NCI-H1694 treated with DMSO at 0.1 percent for 48 hours (cell line): ENCODE data around the gene CAMTA1.

Experiments
- DNase-seq: peaks from one replicate; lab custom pipeline; 2025; lab: John Stamatoyannopoulos, UW

The CAMTA1 gene

DNA sequence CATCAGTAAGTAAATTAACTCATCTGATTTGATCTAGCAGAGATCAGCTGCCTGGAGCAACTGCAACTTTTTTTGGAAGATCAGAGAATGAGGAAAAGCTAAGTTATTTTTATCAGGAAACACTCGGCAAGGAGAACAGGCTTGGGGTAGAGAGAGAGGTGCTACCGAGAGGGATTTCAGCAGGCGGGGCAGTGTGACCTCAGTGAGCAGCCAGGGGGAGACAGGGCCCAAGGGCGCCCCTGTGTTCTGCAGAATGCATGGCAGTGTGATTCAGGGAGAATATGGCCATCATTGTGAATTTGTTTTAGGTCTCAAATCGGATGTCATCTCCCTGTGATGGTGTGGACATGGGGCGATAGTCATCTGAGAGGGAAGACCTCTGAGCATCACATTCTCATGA is 501.8 kb downstream of the CAMTA1 start:
- no peak for DNase-seq

DNA sequence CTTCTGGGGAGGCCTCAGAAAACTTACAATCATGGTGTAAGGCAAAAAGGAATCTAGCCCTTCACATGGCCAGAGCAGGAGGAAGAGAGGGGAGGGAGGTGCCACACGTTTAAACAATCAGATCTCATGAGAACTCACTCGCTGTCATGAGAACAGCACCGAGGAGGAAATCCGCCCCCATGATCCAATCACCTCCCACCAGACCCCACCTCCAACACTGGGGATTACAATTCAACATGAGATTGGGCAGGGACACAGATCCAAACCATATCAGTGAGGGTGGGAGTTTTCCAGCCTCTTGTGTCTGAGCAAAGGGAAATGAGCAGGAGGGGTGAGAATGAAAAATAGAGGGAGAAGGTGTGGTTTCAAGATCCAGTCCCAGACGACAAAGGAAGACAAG is 503.7 kb downstream of the CAMTA1 start:
- DNase-seq: no peak

DNA sequence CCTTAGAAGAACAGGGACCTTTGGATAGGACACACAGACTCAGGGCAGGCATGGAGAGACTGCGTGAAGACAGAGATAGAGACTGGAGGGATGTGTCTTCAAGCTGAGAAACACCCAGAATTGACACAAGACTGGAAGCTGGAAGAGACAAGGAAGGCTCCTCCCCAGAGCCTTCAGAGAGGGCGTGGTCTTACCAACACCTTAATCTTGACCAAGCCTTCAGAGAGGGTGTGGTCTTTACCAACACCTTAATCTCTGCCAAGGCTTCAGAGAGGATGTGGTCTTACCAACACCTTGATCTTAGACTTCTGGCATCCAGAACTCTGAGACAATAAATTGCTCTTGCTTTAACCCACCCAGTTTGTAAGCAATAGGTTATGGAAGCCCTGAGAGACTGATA is 504.4 kb downstream of the CAMTA1 start:
- no peak for DNase-seq

DNA sequence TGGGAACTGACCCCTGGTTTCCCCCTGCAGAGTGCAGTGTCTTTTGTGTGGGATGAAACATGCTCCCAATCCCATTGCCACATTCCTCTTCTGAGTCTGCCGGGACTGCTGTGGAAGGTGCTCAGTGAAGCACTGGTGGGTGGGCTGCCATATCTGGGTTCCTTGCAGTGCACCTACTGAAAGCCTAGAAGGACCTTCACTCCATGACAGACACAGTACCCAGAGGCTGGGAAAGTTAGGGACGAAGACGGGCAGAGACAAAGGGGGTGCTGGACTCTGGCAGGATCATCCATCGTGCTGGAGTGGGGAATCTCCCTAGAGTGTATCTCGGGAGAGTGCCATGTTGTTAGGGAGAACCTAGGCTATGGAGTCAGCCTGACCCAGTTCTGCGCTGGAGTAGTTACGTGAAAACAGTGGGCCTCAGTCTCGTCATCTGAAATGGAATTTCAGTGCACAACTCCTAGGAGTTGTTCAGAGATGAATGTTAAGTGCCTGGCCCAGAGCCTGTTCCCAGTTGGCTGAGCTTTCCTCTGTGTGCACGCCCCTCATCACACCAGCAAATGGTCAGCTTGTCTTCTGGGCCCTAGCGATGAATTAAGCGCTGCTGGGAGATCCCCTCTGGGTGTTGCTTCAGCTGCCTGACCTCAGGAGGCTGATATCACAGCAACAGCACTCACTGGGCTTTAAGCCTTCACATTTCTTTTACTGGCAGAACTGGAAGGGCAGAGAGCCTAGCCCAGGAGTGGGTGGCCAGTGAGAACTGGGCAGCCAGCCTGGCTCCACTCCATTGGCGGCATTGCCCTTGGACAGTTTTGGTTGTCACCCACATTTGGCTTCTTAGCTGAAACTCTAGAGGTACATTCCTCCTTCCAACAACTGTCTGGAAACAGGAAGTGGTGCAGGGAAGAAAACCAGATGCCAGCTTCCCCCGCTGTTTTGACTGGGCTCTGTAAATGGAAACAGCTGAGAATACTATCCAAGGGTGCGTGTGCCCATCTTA is 506.0 kb downstream of the CAMTA1 start:
- no peak for DNase-seq

DNA sequence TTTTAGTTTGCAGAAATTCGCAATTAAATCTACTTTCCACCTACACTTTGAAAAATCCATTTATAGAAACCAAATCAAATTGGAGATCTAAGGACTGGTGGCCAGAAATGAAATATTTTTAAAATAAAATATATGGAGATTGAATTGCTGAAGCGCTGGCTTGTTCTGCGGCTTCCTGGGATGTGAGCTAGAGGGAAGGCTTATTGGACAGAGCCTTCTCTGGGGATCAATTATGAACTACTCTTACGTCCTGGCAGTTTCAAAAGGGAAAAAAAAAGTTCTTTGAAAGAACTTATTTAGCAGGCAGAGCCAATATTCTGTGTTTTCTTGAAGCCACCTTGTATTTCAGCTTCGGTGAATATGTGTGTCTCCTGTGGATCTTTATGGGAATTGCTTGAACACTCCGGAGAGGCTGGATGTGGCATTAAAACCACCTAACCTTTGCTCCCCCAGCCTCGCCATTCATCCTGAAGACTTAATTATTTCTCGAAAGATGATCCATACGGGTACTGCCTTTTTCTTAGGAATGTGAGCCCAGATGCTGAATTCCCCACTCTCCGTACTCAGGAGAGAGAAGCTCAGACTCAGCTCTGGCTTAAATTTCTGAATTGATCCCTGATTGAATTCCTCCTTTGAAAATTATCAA is 506.9 kb downstream of the CAMTA1 start:
- DNase-seq: no peak

DNA sequence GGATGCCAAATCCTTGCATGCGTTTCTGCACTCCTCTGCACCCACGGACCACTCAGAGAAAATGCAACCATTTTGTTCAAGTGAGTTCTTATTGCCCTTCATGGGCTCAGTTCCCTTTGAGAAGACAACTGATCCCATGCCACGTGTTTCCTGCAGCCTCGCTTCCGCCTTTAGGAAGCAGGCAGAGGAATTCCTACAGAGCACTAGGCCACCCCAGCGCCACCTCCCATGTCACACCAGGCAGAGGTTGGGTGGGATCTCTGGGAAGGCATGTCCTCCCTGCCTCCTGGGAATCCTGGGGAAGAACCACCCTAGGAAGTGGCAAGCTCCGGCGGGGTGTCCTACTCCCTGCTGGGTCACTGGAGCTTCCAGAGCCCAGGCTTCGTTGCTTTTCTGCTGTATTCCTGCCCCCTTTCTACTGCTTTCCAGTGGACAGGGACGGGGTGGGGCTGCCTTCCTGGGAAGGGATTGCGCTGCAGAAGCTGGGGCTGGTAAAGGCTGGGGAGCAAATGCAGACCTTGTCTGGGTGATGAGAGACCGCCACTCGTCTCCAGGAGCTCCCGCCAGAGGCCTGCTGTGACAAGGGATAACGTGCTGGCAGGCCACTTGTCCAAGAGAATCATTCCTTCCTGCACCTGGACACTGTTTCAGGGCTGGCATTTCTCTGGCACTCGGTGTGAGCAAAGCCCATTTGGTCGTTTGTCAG is 507.6 kb downstream of the CAMTA1 start:
- DNase-seq: no peak

DNA sequence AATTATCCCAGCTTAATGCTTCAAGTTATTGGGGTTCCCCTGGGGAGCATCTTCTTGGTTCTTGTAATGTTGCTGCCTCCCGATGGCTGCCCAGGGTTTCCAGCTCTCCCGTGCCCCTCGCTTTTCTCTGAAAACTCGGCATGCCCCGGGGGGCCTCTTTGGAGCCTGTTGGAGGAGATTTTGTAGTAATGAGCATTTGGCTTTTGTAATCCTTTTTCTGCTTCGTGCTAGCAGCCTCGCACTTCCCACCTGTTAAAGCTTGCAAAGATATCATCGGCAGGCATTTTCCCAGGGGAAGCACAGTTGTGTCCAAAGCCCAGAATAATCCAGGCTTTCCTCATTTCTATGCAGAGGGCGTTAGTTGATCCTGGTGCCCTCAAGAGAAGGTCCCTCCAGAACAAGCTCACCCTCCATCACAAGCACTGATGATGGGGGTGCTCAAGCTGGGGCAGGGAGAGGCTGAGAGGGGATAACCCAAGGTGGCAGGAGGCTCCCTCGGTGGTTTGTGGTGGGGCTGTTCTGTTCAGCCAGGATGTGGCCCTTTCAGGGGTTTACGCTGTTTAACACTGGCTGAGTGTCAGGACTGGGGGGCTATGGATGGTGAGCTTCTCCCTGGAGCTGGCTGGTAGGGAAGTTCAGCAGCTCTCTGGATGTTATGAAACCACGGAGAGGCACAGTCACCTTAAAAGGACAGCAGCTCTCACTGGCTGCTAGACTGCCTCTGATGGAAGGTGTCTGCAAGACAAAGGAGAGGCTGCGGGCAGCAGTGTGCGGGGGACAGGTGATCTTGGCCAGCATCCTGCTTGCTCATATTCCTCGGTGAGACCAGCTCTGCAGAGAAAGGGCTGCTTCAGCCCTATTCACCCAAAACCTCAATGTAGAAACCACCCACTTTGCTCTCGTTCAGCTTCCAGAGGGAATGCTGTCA is 508.7 kb downstream of the CAMTA1 start:
- DNase-seq: no peak

DNA sequence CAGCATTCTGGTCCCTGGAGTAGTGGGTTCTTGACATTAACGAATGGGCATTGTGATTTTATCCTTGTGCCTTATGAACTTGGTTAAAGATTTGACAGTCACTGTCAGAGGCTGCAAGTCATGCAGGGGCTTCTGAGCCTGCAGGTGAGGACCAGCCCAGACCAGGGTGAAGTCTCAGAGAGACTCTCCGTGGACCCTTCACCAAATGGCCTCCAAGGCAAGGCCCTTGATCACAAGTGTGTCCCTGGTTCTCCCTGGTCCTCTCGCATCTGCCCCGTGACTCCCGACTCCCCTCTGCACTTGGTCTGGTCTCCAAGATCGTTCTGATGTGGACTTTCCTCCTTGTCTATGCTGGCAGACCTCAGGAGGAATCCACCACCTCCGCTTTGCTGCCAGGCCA is 509.4 kb downstream of the CAMTA1 start:
- DNase-seq: no peak

DNA sequence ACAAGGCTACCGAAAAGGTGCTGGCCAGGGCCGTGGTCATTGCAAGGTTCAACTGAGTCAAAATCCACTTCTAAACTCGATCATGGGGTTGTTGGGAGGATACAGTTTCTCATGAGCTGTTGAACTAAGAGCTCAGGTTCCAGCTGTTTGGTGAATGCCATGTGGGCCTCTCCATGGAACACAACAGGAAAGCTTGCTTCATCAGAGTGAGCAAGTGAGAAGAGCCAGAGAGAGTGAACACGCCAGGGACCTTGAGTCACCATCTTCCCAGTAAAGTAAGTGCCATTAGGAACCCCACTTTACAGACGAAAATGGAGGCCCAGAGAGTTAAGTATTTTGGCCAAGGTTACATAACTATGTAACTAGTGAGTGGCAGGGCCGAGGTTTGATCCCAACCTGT is 510.7 kb downstream of the CAMTA1 start:
- no peak for DNase-seq

DNA sequence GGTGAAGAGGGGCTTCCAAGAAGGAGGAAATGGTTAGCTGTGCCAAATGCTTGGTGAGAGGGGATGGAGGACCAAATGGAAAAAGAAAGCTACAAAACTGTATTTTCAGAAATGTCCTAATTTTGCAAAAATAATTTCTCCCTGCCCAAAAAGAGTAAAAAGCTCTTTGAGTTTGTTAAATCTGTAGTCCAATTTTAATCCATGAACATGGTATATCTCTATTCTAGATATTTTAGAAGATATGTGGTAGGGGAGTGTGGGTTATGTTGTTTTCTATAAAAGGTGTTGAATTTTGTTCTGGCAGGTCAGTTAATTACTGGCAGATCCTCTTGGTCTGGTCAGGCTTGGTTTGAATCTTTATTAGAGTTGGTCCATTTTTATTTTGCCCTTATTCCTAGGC is 511.7 kb downstream of the CAMTA1 start:
- no peak for DNase-seq

DNA sequence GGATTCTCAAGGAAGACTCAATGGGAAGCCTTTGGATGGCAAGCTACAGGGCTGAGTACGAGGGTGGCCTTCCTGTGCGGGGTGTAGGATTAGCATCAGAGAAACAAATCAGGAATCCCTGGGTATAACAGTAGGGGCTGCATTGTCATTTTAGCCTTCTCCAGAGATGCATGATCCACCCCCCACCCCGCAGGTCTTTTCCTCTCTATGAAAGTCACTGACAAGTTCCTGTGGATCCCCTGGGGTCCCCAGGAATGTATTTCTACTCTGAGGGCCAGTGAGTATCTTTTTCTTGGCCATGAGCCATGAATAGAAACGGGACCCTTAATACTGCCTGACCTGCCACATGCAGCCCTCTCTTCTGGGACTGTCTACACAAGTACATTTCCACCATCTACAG is 512.9 kb downstream of the CAMTA1 start:
- no peak for DNase-seq

DNA sequence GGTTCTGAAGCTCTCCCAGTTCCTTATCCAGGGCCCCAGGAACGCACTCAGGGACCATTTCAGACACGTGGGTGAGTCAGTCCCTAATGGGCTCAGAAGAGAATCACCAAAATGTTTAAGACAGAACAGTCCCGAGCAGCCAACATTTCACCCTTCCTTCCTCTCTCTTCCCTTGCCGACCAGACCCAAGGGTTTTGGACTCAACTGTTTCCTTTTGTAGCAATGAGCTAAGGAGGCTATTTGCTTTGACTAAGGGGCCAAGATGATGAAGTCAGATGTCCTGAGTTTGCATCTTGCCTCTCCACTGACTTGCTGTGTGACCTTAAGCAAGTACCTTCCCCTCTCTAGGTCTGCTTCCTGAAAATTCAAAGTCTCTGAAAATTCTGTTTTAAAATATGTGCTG is 513.5 kb downstream of the CAMTA1 start:
- no peak for DNase-seq

DNA sequence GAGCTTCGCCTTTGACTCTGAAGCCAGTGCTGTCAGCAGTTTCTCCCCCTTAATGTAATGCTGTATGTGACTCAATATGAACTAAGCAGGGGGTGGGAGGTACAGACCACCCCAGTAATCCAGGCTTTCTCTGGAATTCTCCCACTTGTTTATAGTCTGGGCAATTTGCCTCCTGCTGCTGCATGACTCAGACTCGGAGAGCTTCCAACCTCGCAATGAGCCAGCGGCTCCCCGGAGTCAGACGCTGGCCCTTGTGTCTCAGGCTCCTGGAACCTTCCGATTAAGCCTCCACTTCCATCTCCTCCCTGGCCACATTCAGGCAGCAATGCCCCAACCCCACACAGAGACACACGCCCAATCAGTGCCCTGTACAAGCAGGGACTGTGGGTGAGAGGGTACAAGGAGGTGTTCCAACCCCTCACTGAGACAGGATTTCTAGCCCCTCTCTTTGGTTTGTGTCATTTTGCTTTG is 514.1 kb downstream of the CAMTA1 start:
- no peak for DNase-seq

DNA sequence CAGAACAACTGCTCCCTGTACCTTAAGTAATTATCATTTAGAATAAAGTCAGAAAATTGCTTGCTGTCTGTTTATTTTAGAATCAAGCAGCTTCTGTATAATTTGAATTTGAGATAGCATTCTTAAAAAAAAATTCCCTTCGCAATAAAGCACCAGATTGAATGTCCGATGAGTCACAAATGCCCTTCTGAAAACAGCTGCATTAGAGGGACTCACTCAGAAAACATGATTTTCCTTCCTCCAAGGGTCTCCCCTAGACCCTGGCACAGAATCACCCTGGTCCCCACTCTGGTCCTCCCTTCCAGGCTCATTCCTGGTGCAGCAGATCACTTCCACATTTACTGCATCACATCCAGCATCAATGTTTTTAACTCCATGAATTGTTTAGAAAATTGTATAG is 514.7 kb downstream of the CAMTA1 start:
- DNase-seq: no peak

DNA sequence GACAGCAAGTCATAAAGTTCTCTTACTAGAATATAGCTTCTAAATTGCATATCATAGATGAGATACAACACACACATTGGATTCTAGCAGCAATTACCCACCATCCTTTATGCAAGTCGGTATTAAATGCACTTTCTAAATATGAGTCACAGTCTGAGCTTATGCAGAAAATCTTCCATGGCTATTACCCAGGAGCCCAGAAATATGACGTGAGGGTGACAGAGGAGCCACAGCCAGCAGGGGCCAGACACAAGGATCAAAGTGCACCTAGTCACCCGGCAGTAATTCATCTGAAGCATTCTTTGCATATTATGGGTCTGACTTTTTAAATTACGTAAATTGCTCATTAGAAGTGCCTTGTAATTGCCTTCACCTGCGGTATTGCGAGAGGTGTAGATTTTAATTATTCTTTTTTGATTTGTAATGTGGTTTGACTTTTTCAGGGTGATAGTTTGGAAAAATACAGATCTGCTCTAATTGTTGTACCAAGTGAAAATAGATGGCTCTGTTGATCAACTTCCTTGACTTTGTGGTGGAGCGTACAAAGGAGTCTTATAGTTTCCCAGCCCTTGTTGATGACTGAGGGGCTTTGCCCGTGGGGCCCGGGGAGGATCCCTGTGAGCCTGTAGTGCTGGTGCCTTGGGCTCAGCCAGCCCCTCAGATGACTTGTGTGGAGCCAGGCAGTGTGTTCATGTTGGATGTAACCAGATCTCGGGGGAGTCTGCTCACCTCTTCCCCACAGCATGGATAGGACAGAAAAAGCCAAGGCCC is 515.8 kb downstream of the CAMTA1 start:
- no peak for DNase-seq

DNA sequence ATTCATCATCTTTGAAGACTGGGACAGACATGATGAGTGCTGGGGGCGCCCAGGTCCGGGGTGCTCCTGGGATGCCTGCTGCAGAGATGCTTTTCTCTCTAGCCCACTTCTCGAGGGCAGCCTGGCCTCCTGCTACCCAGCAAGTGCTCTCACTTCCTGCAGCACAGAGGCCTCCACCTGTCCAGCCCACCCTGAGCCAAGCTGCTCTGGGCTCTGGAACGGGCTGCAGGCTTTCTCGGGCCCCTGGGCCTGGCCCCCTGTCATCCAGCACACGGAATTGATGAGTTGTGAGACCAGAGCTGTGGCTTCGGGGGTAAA is 516.4 kb downstream of the CAMTA1 start:
- no peak for DNase-seq

DNA sequence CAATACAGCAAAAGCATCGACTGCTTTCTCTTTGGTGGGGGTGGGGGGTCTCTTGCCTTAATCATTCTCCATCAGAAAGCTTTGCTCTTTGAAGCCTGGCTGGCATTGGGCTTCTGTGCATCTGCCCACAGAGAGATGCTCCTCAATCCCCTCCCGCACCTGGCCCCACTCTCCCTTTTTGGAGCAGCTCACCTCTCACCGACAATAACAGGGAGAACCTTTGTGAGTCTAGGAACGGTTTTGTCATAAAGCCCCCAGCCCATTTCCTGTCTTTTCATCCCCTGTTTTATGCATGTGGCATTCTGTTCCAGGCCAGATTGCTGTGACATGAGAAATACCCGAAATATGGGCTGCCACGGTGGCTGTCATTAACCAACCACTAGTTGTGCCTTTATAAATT is 516.9 kb downstream of the CAMTA1 start:
- no peak for DNase-seq

DNA sequence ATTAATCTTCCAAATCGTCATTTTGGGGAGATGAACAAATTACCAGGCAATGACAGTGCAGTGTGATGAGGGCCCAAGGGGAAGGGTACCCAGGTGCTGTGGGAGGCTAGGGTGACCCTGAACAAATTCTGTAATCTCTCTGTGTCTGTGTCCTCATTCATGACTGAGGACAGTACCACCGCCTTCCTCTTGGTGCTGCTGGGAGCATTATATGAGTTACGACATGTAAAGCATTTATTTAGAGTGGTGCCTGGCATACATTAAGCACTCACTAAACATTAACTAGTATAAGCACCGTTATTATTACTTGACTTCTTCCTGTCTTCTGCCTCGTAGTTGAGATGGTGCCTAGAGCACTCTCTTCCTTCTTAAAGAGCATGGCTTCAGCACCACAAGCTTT is 517.6 kb downstream of the CAMTA1 start:
- no peak for DNase-seq

DNA sequence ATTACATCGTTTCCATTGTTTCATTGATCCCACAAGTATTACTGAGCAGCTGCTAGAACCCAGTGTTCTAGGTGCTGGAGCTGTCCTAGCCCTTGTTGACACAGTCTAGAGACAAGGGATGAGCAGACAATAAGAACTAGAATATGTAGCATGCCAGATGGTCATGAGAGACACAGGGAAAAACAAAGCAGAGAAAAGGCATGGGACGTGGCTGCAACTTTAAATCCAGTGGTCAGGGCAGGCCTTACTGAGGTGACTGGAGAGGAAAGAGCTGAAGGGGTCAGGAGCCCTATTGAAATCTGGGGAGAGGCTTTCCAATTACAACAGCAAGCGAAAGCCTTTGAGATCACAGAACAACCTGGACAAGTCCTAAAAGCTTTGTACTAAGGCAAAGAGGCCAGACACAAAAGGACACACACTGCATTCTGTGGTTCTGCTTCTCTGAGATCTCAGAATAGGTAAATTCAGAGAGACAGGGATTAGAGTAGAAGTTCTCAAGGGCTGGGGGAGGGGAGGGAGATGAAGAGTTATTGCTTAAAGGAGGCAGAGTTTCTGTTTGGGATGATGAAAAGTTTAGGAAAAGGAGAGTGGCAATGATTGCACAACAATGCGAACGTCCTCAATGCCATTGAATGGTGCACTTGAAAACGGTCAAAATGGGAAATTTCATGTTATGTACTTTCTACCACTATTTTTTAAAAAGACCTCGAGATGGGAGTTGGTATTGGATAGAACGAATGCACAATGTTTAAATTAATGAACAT is 518.5 kb downstream of the CAMTA1 start:
- no peak for DNase-seq

DNA sequence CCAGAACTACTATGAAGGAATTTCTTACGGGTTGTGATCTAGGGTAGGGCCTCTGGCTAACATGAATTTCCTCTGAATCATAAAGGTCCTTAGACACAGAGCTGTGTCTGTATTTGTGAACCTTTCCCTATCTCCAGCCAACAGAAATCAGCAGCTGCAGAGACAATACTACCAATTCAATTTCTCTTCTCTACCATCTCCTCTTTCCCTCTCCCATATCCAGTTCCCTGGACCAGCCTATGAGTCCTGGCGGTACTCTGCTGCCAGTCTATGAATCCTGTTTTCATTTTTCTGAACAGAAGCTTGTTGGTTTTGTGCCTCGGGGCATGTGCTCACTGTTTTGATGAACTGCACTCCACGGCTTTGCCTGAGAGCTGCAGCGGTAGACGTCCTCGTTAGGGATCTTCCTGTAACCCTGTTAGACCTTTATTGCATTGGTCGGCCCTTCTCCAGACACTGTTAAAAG is 527.9 kb downstream of the CAMTA1 start:
- DNase-seq: no peak
